HepG2 (cell line): ENCODE measurements around the gene MTRFR. TPM values are rescaled to one million over a fixed set of nuclear protein-coding genes. Genes with fewer than 3 reads are reported as not detected.

Experiments
- ATF1 ChIP-seq: IDR thresholded peaks from 2 replicates; pipeline ENCODE4 v1.6.1; 2016; ENCODE audit warnings: mild to moderate bottlenecking, control low read depth
- CEBPG ChIP-seq: IDR thresholded peaks from 2 replicates; pipeline ENCODE4 v1.6.1; 2016
- ELF3 ChIP-seq: IDR thresholded peaks from 2 replicates; pipeline ENCODE4 v1.6.1; 2016; ENCODE audit warnings: missing genetic modification reagents, missing compliant biosample characterization
- FOXA1 ChIP-seq, 2 experiments: fragments of 450-650 bp in 1 of 2; sonication (generic) in 1 of 2; formaldehyde crosslinking in 1 of 2; IDR thresholded peaks; 2 replicates each; pipeline versions ENCODE4 v1.4.0 to v1.6.1; 2016 to 2020; ENCODE audit warnings: missing genetic modification reagents in 1 of 2
- GATAD2A ChIP-seq: IDR thresholded peaks from 2 replicates; pipeline ENCODE4 v1.6.1; 2016
- HMGXB3 ChIP-seq: sonication (generic); formaldehyde crosslinking; IDR thresholded peaks from 2 replicates; pipeline ENCODE4 v1.4.0; 2020; ENCODE audit warnings: missing genetic modification reagents, borderline replicate concordance
- HNF4G ChIP-seq, 2 experiments: sonication (generic) in 1 of 2; formaldehyde crosslinking in 1 of 2; IDR thresholded peaks; 2 replicates each; pipeline versions ENCODE4 v1.4.0 to v1.6.1; 2011 to 2020; ENCODE audit warnings: borderline replicate concordance in 2 of 2, low read depth in 2 of 2, mild to moderate bottlenecking in 2 of 2, low read length in 1 of 2, missing genetic modification reagents in 1 of 2, moderate library complexity in 1 of 2
- IKZF4 ChIP-seq: sonication (generic); formaldehyde crosslinking; IDR thresholded peaks from 2 replicates; pipeline ENCODE4 v1.5.1; 2020; ENCODE audit warnings: borderline replicate concordance, mild to moderate bottlenecking, low read depth, missing genetic modification reagents; ENCODE audit errors: not compliant biosample characterization
- IKZF5 ChIP-seq: IDR thresholded peaks from 2 replicates; pipeline ENCODE4 v1.6.1; 2018; ENCODE audit warnings: missing genetic modification reagents, mild to moderate bottlenecking, missing compliant biosample characterization
- KDM1A ChIP-seq: IDR thresholded peaks from 2 replicates; pipeline ENCODE4 v1.6.1; 2016; ENCODE audit warnings: missing compliant biosample characterization
- KLF9 ChIP-seq: IDR thresholded peaks from 2 replicates; pipeline ENCODE4 v1.6.1; 2016; ENCODE audit warnings: low read depth
- MBD4 ChIP-seq: IDR thresholded peaks from 2 replicates; pipeline ENCODE4 v1.6.1; 2012; ENCODE audit warnings: low read length, inconsistent platforms, borderline replicate concordance
- NR0B2 ChIP-seq: sonication (generic); formaldehyde crosslinking; IDR thresholded peaks from 2 replicates; pipeline ENCODE4 v1.4.0; 2020; ENCODE audit warnings: mild to moderate bottlenecking, missing genetic modification reagents
- NR2F2 ChIP-seq: IDR thresholded peaks from 2 replicates; pipeline ENCODE4 v1.6.1; 2012; ENCODE audit warnings: low read depth, inconsistent platforms, borderline replicate concordance
- SNAPC5 ChIP-seq: sonication (generic); formaldehyde crosslinking; IDR thresholded peaks from 2 replicates; pipeline ENCODE4 v1.8.1; 2023; ENCODE audit warnings: mild to moderate bottlenecking, missing genetic modification reagents, borderline replicate concordance
- SP2 ChIP-seq: sonication (generic); formaldehyde crosslinking; IDR thresholded peaks from 2 replicates; pipeline ENCODE4 v1.5.1; 2020; ENCODE audit warnings: mild to moderate bottlenecking, missing genetic modification reagents
- ZBTB34 ChIP-seq: sonication (generic); formaldehyde crosslinking; IDR thresholded peaks from 2 replicates; pipeline ENCODE4 v1.8.0; 2022; ENCODE audit warnings: mild to moderate bottlenecking, missing genetic modification reagents
- ZFX ChIP-seq: sonication (generic); formaldehyde crosslinking; IDR thresholded peaks from 2 replicates; pipeline ENCODE4 v1.4.0; 2020; ENCODE audit warnings: mild to moderate bottlenecking, low read depth, missing genetic modification reagents, moderate library complexity
- ZFY ChIP-seq: sonication (generic); formaldehyde crosslinking; IDR thresholded peaks from 2 replicates; pipeline ENCODE4 v1.4.0; 2020; ENCODE audit warnings: missing genetic modification reagents
- ZMYM2 ChIP-seq: sonication (generic); formaldehyde crosslinking; IDR thresholded peaks from 2 replicates; pipeline ENCODE4 v1.8.0; 2022; ENCODE audit warnings: mild to moderate bottlenecking, missing genetic modification reagents
- ZNF749 ChIP-seq: sonication (generic); formaldehyde crosslinking; IDR thresholded peaks from 2 replicates; pipeline ENCODE4 v1.8.0; 2022; ENCODE audit warnings: mild to moderate bottlenecking, missing genetic modification reagents, moderate library complexity, borderline replicate concordance
- ZNF891 ChIP-seq: sonication (generic); formaldehyde crosslinking; IDR thresholded peaks from 2 replicates; pipeline ENCODE4 v1.5.0; 2020; ENCODE audit warnings: mild to moderate bottlenecking, missing genetic modification reagents
- polyA plus RNA-seq, 8 experiments: library from polyadenylated mRNA; depleted of rRNA in 3 of 8; stranded (reverse) in 7 of 8; unstranded in 1 of 8; fragments of >200 nt; fragmentation: Illumina TruSeq in 4 of 8; extraction: Trizol in 4 of 8; gene quantifications; 2 replicates each; pipeline versions ENCODE4 v1.2.1 to v1.2.3, GENCODE V29; 2011 to 2016; ENCODE audit warnings: low read depth in 4 of 8, missing spikeins in 1 of 8, mixed read lengths in 1 of 8; ENCODE audit not compliant: insufficient read depth in 1 of 8
- total RNA-seq, 5 experiments: library from RNA; depleted of rRNA; stranded (reverse); fragments of >200 nt; fragmentation: Illumina TruSeq; extraction: Trizol; gene quantifications; 2 replicates each; pipeline ENCODE4 v1.2.3, GENCODE V29; 2016; ENCODE audit warnings: low read depth in 1 of 5

The MTRFR gene
- total and polyA plus RNA-seq, 2 of the 13 experiments (the other 11 are each of a cell fraction or from before 2014, with no cell fraction given), result 7.1 to 9.9 TPM

- peak; percentile 40; the same call in 1 of the 2 replicates for TF ChIP-seq NR2F2
- no peak for TF ChIP-seq KLF9 (CRISPR knock-in tag)
- no peak for TF ChIP-seq SNAPC5 (CRISPR knock-in tag)
- TF ChIP-seq IKZF5 (CRISPR knock-in tag), result peak; percentile 36; the same call in 1 of the 2 replicates
- no peak for TF ChIP-seq FOXA1 (IDR thresholded peaks at IDR 0.05)
- peak; percentile 74; the same call in 1 of the 2 replicates for TF ChIP-seq FOXA1 (CRISPR knock-in tag; IDR thresholded peaks at IDR 0.05)
- TF ChIP-seq ZFY, result peak; percentile 6; the same call in 1 of the 2 replicates
- TF ChIP-seq ATF1, result no peak
- no peak; the same call in 1 of the 2 replicates for TF ChIP-seq ELF3 (CRISPR knock-in tag)
- peak; percentile 62 for TF ChIP-seq ZFX (CRISPR knock-in tag)
- peak; percentile 73; the same call in 1 of the 2 replicates for TF ChIP-seq HNF4G (IDR thresholded peaks at IDR 0.05; ENCODE audit: borderline replicate concordance, low read depth, low read length)
- no peak for TF ChIP-seq HNF4G (CRISPR knock-in tag; IDR thresholded peaks at IDR 0.05; ENCODE audit: borderline replicate concordance, low read depth)
- TF ChIP-seq ZMYM2 (CRISPR knock-in tag), result peak; percentile 69; the same call in 1 of the 2 replicates
- peak; percentile 61 for TF ChIP-seq GATAD2A (CRISPR knock-in tag)
- TF ChIP-seq CEBPG, result 0 out of 2 replicates have a peak, but pooled peaks have one; percentile 13
- no peak for TF ChIP-seq KDM1A
- TF ChIP-seq SP2, result no peak
- TF ChIP-seq MBD4, result no peak
- no peak for TF ChIP-seq IKZF4
- TF ChIP-seq HMGXB3 (CRISPR knock-in tag), result no peak
- TF ChIP-seq ZBTB34, result 0 out of 2 replicates have a peak, but pooled peaks have one; percentile 40
- no peak for TF ChIP-seq ZNF749 (CRISPR knock-in tag)
- 0 out of 2 replicates have a peak, but pooled peaks have one; percentile 5 for TF ChIP-seq ZNF891 (CRISPR knock-in tag)
- TF ChIP-seq NR0B2 (CRISPR knock-in tag), result no peak
Observed at GRCh38 chr12:123270214-123271000, 37.2 kb downstream of the MTRFR start (continued).
